NCI-H1105 (cell line): ENCODE data around the gene ABCB6.

Source experiments
- DNase-seq: peaks from one replicate; lab custom pipeline; 2025; lab: John Stamatoyannopoulos, UW

ABCB6 gene

DNA sequence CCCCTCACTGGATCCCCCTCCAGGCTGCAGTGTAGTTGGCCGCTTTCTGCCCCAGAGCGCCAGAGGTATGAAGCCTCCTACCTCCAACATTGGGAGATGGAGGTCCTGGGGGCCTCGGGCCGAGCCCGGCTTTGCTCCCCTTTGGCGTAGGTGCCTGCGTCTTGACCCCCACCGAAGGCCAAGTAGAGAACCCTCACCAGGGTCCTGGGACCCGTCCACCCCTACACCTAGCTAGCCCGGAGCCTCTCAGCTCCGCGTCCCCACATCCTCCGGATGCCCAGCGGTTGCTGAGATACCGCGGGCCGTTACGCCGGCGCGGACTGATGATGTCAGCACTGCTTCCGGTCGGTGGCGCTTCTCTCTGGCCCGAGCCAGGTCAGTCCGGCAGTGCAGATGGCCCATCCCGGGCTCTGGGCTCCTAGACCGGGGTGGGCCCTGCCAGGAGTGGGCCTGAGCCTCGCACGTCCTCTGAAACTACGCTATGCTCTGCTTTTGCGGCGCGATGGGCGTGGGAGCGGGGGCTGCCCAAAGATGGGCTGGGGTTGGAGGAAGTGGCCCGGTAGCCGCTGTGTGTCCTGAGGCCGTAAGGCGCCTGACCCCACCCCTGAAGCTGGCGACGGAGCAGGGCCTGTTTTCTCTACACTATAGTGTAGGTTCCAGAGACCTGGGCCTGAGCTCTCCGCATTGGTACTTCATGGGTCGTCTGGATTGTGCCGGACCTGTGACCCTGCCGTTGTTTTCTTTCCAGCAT is 26.6 kb upstream of the ABCB6 start, which contains the start of the genes GLB1L and STK16:
Gene GLB1L (minus strand): TSS at position 297 of the 751 bp plus-strand sequence. CDS start 1,871 bp downstream, outside the sequence.
Gene STK16 (plus strand): TSS at position 332 of the 751 bp plus-strand sequence. CDS start 521 bp downstream, outside the sequence.
- DNase-seq = peak; percentile 66

DNA sequence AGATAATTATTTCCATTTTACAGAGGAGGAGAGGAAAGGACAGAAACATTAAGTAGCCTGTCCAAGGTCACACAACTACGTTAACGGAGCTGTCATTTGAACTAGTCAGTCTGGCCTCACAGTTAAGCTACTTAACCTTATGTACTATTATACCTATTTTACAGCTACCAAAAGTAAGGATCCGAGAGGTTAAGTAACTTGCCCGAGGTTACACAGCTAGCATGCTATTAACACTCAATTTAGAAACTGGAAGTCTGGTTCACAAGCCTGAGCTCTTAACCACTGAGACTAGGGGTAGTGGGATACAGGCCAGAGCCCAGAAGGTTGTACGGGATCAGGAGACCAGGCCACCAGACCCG is 26.0 kb upstream of the ABCB6 start:
- no peak for DNase-seq

DNA sequence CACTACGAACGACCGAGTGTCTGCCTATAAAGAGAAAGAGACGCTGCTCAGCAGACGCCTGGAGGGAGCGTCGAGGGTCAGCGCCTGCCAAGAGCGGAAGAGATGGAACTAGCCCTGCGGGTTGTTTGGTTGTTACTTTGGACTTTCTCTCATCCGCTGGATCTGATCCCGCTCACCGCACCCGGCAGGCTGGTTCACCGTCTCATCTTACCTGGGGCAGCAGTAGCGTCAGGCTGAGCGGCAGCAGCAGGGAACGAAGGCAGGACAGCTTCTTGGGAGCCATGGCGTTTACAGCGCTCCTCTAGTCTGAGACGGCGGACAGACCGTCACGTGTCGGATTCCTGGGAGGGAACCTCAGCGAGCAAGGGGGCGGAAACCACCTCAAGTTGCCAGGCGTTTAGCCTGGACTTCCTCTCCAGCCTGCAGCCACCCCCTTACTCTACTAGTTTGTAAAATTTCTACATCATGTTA is 24.6 kb upstream of the ABCB6 start:
- no peak for DNase-seq

DNA sequence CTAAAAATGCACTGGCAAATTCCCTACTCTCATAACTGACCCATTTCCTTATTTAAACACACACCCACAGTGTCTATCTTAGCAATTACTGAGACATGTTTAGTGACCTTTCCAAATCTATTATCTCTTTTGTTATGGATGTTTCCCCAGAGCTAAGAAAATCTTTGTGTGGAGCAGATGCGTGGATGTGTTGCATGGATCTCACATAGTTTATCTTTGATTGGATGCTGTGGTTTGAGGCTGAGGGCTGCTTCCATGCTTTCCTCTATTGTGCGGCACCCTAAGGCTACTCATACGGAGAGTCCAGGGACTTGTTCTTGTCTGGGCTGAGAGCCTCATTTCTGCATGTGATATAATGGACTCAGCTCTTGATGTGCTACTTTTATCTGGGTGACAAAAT is 15.6 kb upstream of the ABCB6 start:
- DNase-seq = no peak

DNA sequence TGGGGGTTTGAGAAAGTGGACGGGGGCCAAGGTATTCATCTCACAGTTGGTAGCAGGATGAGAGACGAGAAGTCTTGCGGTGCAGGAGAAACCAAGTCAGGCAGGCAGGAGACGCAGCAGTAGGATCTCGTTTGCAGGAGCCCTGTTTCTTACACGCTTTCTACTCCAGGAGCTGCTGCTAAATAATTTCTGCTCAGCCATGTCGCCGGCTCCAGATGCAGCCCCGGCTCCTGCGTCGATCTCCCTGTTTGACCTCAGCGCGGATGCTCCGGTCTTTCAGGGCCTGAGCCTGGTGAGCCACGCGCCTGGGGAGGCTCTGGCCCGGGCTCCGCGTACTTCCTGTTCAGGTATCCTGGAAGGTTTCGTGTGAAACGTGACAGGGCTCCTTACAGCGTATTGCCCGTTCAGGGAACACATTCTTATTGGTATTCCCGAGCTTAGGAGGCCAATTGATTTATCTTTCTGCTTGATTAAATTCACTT is 11.3 kb upstream of the ABCB6 start:
- no peak for DNase-seq

DNA sequence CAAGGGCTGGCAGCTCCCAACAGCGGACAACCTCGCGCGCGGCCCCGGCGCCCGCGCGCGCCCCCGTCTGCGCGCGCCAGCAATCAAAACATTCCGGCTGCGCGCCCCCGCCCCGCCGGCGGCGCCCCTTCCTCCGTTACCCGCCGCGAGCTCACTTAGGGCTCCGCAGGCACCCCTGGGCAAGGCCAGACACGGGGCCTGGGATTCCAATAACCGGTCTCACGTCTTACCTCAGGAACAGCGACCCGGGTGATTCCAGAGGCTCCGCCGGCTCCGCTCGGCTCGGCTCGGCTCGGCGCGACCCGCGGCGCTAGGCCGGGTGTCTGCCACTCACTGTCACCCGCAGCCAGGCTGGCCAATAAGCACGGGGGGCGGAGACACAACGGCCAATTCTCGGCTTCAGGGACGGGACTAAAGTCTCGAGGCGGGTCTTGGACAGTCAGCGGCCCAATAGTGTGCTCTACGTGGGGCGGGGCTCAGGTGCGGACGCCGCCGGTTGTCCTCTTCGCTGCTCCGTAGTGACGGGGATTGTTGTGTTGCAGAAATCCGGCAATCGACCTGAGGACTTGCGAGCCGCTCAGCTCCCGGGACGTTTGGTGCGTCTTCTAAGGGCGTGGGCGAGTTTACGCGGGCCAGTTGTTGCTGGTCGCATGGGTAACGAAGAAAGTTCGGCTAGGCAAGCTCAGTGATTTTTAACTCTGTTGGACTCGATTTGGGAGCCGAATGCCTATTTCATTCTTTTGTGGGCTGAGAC is 10.7 kb upstream of the ABCB6 start, which contains the start of the genes ANKZF1 and ATG9A:
Gene ANKZF1 (plus strand): TSS at position 502 of the 754 bp plus-strand sequence. CDS start 452 bp downstream, outside the sequence.
Gene ATG9A (minus strand): TSS at position 332 of the 754 bp plus-strand sequence. CDS start 1,612 bp downstream, outside the sequence.
- peak; percentile 94 for DNase-seq

DNA sequence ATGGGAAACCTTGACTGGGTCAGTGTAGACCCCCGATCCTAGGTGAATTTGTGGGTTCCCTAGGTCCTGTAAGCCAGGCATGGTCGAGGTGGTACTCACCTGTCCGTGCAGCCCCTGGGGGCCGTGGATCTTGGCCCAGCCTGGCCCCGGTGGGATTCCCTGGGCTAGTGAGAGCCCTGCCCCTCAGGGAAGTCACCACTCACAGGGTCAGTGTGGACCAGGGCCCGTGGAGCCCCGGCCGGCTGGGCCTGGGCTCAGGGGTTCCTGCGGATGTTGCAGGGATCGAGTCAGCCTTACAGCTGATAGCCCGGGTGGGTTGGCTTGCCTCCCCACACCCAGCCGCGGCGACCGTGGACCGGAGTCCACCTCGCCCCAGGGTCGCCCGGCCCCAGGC is 10.2 kb upstream of the ABCB6 start:
- no peak for DNase-seq

DNA sequence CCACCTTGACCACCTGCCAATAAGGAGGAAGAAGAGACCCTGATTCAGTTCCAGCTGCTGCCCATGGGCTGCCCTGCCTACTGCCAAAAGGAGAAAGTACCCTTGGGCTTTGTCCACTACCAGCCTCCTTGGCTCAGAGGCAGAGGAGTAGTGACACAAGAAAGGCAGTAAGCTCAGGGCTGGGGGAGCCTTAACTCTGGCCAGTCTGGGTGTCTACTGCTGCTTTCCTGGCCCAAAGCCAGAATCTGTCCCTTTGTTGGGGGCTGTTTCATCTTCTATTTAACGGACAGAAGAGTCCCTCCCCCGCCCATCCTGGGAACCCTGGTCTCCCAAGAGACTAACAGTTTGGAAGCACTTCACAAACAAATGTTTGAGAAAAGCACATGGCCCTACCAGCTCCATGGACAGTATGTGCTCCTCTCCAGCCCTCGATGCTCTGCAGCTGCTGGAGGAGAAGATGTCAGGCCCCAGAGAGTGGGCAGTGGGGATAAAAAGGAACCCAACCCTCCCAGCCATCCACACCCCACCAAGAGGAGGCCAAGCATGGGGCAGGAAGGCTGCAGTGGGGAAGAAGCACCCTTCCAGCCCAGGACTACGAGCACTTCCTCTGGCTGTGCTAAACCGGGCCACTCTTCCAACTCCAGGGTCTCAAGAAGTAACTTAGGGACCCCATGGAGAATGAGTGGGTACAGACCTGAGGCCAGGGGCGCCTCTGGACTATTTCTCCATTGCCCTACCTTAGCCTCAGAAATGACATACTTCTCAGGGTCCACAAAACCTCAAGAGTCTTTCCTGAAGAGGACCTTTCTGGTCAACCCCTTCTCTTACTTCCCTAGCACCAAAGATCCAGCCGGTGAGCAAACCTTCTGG is 9.5 kb upstream of the ABCB6 start:
- DNase-seq = no peak

DNA sequence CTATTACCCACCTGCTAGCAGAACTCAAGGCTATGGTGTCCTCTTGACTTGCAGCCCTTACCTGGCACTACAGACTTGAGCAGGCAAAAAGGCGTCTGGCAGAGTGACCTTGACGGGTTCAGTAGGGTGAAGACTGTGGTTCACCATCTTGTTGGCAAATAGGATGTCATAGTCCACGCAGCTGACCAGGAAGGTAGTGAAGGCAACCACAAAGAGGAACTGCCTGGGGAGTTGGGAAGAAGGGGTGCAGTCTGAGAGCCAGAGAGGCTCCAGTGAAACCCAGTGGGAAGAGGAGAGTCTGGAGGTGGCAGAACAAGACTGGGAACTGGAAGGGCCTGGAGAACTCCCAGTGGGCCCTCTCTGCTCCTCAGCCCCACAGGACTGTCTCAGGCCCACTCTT is 6.6 kb upstream of the ABCB6 start:
- DNase-seq = no peak

DNA sequence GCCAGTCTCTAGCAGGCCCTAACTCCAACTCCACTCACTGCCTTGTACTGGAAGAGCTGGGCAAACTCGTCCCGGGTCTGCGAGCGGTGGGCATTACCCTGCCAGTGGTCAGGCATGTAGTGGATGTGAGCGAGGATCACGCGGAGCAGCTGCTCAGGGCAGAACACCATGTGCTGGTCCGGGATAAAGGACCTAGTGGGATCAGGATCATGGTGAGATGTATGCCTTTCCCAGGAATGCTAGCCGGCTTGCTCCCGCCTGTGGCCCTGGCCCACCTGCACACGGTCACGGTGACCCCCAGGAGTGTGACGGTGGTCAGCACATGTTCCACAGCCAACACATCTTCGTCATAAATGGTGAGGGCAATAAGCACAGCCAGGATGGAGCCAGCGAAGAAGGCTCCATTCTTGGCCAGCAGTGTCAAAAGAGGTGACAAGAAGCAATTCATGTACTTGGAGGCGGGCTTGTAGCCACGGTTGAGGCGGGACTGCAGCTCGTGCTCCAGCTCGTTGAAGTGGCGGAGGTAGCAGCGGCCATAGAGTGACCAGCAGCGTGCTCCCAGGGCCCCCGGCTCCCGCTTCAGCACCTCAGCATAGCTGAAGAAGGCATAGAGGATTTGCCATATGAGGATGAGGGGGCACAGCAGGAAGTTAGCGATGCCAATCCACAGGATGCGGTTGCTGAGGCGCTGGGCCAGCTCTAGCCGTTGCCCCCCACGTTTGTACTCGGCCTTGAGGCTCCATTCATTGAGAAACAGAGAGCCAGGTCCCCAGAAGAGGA is 5.3 kb upstream of the ABCB6 start:
- no peak for DNase-seq

DNA sequence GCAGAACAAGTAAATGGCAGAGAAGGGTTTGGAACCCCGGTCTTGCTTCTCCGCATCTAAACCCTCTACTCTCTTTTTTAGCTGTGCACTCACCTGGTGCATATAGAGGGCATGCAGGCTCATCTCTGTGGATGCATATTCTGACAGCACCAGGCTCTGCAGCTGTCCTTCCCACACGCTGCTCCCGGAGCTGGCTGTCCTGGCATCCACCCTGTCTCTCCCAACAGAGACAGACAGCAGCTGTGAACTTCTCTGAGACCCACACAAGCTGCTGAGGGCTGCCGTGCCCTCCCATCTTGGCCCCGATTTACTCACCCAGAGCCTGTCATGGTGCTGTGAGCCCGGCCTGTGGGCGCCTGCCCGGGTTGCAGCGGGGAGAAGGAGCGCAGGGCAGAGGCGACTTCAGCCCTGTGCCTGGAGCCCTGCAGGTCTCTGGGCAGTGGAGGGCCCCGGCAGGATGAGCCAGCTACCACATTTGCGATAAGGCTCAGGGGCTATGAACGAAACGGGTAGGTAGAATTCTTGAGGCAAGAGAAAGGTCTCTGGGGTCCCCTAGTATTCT is 3.3 kb upstream of the ABCB6 start:
- no peak for DNase-seq

DNA sequence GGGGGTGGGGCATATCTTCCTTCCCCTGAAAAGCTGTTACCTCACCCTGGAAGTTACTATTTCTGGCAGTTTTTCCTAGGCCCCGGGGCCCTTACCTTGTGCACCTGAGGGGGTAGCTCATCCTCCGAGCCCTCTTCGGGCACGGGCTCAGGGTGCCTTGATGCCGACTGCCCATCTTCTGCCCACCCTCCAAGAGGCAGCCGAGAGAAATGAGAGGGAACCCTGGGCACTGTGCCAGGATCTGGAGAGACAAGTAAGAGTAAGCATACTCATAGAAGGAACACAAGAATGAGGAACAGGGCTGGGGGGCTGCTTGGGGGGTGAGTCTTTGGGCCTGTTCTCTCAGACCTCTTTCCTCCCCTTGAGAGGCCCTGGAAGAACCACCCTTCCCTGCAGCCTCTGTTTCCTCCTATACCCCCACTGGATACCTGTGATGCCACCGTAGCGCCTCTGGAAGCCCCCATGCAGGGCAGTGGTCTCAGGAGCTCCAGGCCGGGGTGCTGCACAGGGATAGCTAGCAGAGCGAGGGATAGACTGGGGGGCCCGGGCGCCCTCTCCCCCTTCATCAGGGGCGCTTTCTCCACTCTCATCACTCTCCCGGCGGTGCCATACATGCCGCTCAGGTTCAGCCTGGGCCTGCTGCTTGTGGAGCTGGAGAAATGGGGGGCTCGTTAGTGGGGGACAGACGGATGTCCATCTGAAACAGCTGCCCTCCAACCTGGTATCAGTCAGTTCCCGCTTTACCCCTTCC is 2.1 kb upstream of the ABCB6 start:
- DNase-seq = no peak

DNA sequence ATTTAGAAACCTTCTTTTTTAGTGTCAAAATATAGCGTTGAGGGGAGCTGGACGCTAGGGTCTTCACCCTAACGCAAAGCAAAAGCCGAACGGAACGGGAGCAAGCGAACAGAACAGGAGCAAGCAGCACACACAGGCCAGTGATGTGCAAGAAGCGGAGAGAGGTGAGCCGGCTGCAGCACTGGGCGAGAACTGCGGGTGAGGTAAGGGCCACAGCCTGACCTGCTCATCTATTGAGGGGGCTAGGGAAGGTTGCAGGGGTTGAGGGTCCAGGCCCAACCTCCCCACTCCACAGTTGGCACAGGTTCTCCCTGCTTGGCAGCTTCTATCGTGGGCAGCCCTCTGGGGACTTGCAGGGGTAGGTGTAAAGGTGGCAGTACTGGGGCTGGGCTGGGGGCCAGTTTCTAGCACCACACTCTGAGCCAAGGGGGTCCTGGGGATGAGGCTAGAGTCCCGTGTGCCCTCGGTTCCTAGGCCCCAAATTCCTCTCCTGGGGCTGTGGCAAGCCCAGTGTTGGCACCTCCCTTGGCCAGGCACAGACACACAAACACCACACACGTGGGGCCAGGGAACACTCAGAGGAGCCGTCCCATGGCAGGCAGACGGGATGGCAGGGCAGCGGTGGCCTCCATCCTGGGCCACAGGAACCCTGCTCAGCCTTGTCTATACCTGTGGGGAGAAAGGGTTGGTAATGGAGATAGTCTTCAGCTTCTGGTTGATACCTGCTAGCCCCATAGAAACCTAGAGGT is 1.2 kb upstream of the ABCB6 start:
- DNase-seq = no peak

DNA sequence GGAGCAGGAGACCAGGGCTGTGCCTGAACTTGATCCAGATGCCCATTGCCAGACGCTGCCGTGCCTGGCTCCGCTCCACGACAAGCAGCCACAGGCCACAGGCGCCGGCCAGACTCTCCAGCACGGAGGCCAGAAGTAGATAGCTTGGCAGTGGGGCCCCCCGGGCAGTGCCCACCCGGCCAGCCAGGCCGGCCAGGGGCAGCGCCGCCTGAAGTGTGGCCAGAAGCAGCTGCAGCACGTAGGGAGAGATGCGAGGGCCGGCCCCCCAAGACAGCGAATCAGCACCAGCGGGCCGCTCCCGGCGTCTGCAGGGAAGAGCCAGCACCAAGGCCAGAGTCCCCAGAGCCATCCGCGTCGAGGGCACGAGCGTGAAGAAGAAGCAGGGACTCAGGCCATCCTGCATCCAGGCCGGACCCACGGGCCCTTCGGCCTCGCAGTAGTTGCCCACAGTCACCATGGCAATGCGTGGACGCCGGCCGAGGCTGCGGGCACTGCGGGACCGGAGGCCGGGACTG is 484 bp downstream of the ABCB6 start:
- peak; percentile 16 for DNase-seq

DNA sequence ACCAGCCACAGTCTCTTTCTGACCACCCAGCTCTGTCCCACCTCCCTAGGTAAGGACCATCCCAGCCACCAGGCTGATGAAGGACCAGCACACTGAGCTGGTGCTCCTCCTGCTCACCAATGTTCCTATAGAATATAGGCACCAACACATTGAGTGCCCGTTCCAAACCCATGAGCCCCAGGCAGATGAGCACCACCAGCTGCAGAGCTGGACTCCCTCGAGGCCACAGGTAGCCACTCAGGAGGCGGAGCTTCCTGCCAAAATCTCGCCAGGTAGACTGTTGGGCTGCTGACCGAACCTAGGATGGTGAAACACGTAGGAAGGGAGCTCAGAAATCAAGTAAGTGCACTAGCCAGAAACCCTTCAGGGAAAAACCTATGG is 2.2 kb downstream of the ABCB6 start:
- no peak for DNase-seq

DNA sequence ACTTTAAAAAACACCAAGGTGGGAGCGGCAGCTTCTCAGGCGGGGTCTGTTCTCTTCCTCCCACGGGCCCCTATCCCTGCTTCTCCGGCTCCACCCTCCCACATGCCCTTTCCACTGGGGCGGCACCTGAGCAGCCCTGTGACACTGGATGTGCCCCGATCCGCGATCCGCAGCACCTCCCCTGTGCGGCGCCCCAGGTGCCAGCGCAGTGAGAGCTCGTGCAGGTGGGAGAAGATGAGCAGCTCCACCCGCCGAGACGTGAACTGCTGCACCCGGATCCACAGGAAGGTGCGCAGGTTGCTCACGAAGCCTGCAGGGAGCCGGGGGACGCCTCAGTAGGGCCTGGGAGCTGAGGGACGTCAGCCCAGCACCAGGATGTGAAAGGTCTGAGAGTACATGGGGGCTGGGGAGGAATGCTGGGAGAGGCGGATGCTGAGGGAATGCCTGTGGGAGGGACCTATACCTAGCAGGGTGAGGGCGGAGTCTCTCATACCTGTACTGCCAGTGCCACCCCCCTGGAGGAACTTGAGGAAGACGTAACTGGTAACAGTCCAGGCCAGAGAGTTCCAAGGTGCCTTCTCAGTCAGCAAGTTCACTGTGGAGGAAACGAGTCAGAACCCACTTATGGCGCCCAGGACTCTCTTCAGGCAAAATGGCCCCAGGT is 2.8 kb downstream of the ABCB6 start:
- no peak for DNase-seq

DNA sequence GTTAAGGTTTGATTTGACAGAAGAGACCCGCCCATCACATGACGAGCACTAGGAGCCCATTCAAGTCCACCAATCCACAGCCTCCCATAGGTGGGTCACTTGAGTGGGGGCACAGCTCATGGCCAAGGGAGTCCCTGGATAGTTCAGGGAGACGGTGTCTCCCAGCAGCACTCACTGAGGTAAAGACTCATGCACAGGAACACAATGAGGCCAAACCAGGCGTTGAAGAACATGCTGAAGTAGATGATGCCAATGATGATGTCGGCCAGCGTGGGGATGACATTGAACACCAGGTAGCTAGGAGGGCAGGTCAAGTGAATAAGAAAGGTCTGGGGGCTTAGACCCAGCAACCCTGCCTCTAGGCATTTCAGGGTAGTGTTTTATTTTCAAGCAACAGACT is 4.0 kb downstream of the ABCB6 start:
- DNase-seq = no peak

DNA sequence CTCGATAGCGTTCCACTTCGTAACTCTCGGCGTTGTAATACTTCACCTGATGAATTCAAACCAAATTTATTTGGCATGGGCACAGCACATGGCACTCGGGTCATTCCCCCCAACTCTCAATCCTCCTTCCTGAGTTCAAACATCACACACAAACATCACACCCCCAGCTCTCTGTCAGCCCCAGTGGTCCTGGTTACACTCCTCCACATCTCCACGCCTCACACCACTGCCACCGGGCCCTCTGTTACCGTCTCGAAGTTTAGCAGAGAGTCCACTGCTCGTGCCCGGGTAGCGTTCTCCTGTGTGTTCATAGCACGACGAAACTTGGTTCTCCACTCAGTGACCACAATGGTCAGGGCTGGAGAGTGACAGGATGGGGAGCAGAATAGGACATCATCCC is 4.6 kb downstream of the ABCB6 start:
- DNase-seq = no peak
